ENCODE measurements around the gene MLLT10. TPM values are rescaled to one million over a fixed set of nuclear protein-coding genes. Genes with fewer than 3 reads are reported as not detected.

MLLT10 gene
- total and polyA plus RNA-seq, 2 donors (not counting 3 experiments of a cell fraction or from before 2014, with no cell fraction given): 35.4 to 54.0 TPM

DNA sequence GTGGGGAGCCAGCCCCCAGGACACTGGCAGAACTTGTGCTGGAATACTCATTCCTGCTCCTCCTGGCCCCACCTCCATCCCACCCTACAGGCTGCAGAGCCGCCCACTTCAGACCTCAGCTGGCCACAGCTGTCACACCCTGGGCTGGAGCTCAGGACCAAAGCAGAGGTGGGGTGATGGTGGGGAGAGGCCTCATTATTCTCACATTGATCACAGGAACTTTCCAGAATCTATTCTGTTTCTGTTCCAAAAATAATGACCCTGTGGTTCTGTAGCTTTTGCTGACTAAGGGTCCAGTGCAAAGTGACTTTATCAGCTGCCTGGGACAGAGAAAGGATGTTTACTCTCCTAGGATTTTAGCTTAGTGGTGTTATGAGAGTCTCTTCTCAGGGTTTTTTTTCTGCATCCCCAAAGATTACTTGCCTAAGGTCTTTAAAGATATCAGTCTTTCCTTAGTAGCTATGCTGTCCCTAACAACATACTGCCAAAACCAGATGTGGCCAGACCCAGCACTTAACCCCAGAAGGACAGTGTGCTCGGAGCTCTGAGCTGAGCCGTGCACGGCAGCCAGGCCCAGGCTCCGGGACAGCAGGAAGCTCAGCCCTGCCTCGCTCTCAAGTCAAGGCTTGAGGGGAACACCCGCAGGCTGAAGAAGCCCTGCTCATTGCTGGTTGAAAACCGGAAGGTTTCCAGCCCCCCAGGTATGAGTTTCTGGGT lies 223.3 kb downstream of the MLLT10 start:
- Histone ChIP-seq H3K27me3 (ENCODE audit: control insufficient read depth in 2 of 2, insufficient read depth in 2 of 2, low read length in 2 of 2) (no peaks in the 10 kb centered on the region), H3K79me2 (ENCODE audit: control insufficient read depth, insufficient read depth, low read length) (no peaks in the 10 kb centered on the region), H3K9ac (replicated peaks; ENCODE audit: extremely low read depth, insufficient read depth, low read length) (no peak overlapping the region), H3K4me3 (replicated peaks in 1 of 3; ENCODE audit: insufficient read depth in 1 of 3, low read depth in 1 of 3, low read length in 3 of 3) (no peak overlapping the region), H3K9me1 (replicated peaks; ENCODE audit: control insufficient read depth, extremely low read depth, insufficient read depth, low read length) (no peaks in the 10 kb centered on the region), H3K36me3 (ENCODE audit: control insufficient read depth in 2 of 2, extremely low read depth in 1 of 2, insufficient read depth in 2 of 2, low read length in 2 of 2) (peaks cover 0 to 3% of the 10 kb centered on the region in 2 experiments), H3K4me2 (ENCODE audit: insufficient read depth, low read length) (no peak overlapping the region), H3K9me3 (replicated peaks; ENCODE audit: control insufficient read depth, insufficient read depth, low read length) (no peaks in the 10 kb centered on the region), H4K20me1 (replicated peaks; ENCODE audit: control insufficient read depth, extremely low read depth, insufficient read depth, low read length) (no peaks in the 10 kb centered on the region), H3K4me1 (ENCODE audit: control insufficient read depth, extremely low read depth, insufficient read depth, low read length) (no peaks in the 10 kb centered on the region), H3K27ac (ENCODE audit: insufficient read depth, low read depth, low read length) (no peak overlapping the region), H2AFZ (ENCODE audit: low read depth, low read length) (no peak overlapping the region)
- POLR2A ChIA-PET: no interaction called here
- BruUV-seq (replicated peaks): no TSS peak
- dilution Hi-C loops (cut with MboI; ENCODE audit: extremely low pct_ligation_motif_present, low sequenced_read_pairs) (no loop called here), intact Hi-C loops (cut with micrococcal nuclease) (no loop called here)
- no peak for TF ChIP-seq MYC (IDR thresholded peaks at IDR 0.05; ENCODE audit: low read depth, low read length)
- TF ChIP-seq EZH2 (IDR thresholded peaks at IDR 0.05; ENCODE audit: borderline replicate concordance, low read depth, low read length, severe bottlenecking): no peak
- no peak for TF ChIP-seq JUN (IDR thresholded peaks at IDR 0.05; ENCODE audit: borderline replicate concordance, insufficient read depth, insufficient read length, low read depth)
- TF ChIP-seq FOS (IDR thresholded peaks at IDR 0.05; ENCODE audit: borderline replicate concordance, insufficient read depth, low read length): no peak
- TF ChIP-seq GATA2 (IDR thresholded peaks at IDR 0.05; ENCODE audit: insufficient read depth, insufficient read length, low read depth, low read length): no peak
- no peak for TF ChIP-seq POLR2A (IDR thresholded peaks at IDR 0.05; ENCODE audit: low read depth, low read length)
- TF ChIP-seq, protein P1, sequence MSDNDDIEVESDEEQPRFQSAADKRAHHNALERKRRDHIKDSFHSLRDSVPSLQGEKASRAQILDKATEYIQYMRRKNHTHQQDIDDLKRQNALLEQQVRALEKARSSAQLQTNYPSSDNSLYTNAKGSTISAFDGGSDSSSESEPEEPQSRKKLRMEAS (IDR thresholded peaks at IDR 0.05; ENCODE audit: insufficient read depth, insufficient read length): no peak
- TF ChIP-seq, protein P2, sequence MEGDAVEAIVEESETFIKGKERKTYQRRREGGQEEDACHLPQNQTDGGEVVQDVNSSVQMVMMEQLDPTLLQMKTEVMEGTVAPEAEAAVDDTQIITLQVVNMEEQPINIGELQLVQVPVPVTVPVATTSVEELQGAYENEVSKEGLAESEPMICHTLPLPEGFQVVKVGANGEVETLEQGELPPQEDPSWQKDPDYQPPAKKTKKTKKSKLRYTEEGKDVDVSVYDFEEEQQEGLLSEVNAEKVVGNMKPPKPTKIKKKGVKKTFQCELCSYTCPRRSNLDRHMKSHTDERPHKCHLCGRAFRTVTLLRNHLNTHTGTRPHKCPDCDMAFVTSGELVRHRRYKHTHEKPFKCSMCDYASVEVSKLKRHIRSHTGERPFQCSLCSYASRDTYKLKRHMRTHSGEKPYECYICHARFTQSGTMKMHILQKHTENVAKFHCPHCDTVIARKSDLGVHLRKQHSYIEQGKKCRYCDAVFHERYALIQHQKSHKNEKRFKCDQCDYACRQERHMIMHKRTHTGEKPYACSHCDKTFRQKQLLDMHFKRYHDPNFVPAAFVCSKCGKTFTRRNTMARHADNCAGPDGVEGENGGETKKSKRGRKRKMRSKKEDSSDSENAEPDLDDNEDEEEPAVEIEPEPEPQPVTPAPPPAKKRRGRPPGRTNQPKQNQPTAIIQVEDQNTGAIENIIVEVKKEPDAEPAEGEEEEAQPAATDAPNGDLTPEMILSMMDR (IDR thresholded peaks at IDR 0.05; ENCODE audit: extremely low read depth in 1 of 2, insufficient read depth in 1 of 2, low read depth in 1 of 2, low read length in 2 of 2): no peak
- no peak for TF ChIP-seq POLR2AphosphoS5 (IDR thresholded peaks at IDR 0.05; ENCODE audit: insufficient read depth, low read depth, low read length)
- no peak for FAIRE-seq
- CTCF ChIA-PET: interaction anchor here (1.0 to 1.6 kb wide), 3 partner anchors 10 to 196 kb away, joined by 3 to 4 read pairs (median 3); no protein-coding TSS in a partner anchor
- no peak for DNase-seq (ENCODE audit: low read depth, low spot score)

Measured in endothelial cell of umbilical vein (primary cell).